ENCODE measurements around the gene RANBP17.

RANBP17 gene

GRCh38 chr5:171249460-171249859, 387.6 kb downstream of the RANBP17 start:
- no peak for DNase-seq (ENCODE audit: low read depth)

- DNase-seq (ENCODE audit: low read depth) = no peak
Measured at GRCh38 chr5:171250738-171251137, 388.9 kb downstream of the RANBP17 start.

GRCh38 chr5:171251519-171251918, 389.7 kb downstream of the RANBP17 start:
- no peak for DNase-seq (ENCODE audit: low read depth)

GRCh38 chr5:171252674-171253073, 390.9 kb downstream of the RANBP17 start:
- DNase-seq (ENCODE audit: low read depth) = no peak

GRCh38 chr5:171258737-171259415, 397.1 kb downstream of the RANBP17 start:
- no peak for DNase-seq (ENCODE audit: low read depth)

GRCh38 chr5:171261361-171261760, 399.5 kb downstream of the RANBP17 start:
- DNase-seq (ENCODE audit: low read depth) = no peak

GRCh38 chr5:171261904-171262303, 400.1 kb downstream of the RANBP17 start:
- no peak for DNase-seq (ENCODE audit: low read depth)

- no peak for DNase-seq (ENCODE audit: low read depth)
Measured at GRCh38 chr5:171263181-171263580, 401.4 kb downstream of the RANBP17 start.

- no peak for DNase-seq (ENCODE audit: low read depth)
Measured at GRCh38 chr5:171264843-171265242, 403.0 kb downstream of the RANBP17 start.

- no peak for DNase-seq (ENCODE audit: low read depth)
Measured at GRCh38 chr5:171268700-171269620, 407.1 kb downstream of the RANBP17 start.

- peak; percentile 62 for DNase-seq (ENCODE audit: low read depth)
Measured at GRCh38 chr5:171269717-171270116, 407.9 kb downstream of the RANBP17 start.

- DNase-seq (ENCODE audit: low read depth) = no peak
Measured at GRCh38 chr5:171270136-171270535, 408.3 kb downstream of the RANBP17 start.

- DNase-seq (ENCODE audit: low read depth) = no peak
Measured at GRCh38 chr5:171271798-171272197, 410.0 kb downstream of the RANBP17 start.

GRCh38 chr5:171272996-171273970, 411.5 kb downstream of the RANBP17 start:
- DNase-seq (ENCODE audit: low read depth) = peak; percentile 51

GRCh38 chr5:171275841-171276544, 414.2 kb downstream of the RANBP17 start:
- no peak for DNase-seq (ENCODE audit: low read depth)

- no peak for DNase-seq (ENCODE audit: low read depth)
Measured at GRCh38 chr5:171283753-171284152, 421.9 kb downstream of the RANBP17 start.

- no peak for DNase-seq (ENCODE audit: low read depth)
Measured at GRCh38 chr5:171285465-171285864, 423.6 kb downstream of the RANBP17 start.

- DNase-seq (ENCODE audit: low read depth) = no peak
Measured at GRCh38 chr5:171288066-171288465, 426.2 kb downstream of the RANBP17 start.

GRCh38 chr5:171291371-171291770, 429.6 kb downstream of the RANBP17 start:
- no peak for DNase-seq (ENCODE audit: low read depth)

- no peak for DNase-seq (ENCODE audit: low read depth)
Measured at GRCh38 chr5:171295299-171295698, 433.5 kb downstream of the RANBP17 start.

- no peak for DNase-seq (ENCODE audit: low read depth)
Measured at GRCh38 chr5:171295801-171296200, 434.0 kb downstream of the RANBP17 start.

Data from ELR (cell line).